HEK293 (cell line): ENCODE data around the gene SHOC2.

Experiments used
- GFI1B ChIP-seq: fragments of 450-650 bp; formaldehyde crosslinking; IDR thresholded peaks from 2 replicates; pipeline ENCODE4 v1.5.1; 2016; ENCODE audit warnings: missing biosample characterization, missing genetic modification characterization
- GLIS1 ChIP-seq: fragments of 450-650 bp; formaldehyde crosslinking; IDR thresholded peaks from 2 replicates; pipeline ENCODE4 v1.5.1; 2016; ENCODE audit warnings: missing biosample characterization, missing genetic modification characterization
- GLIS2 ChIP-seq: fragments of 450-650 bp; formaldehyde crosslinking; IDR thresholded peaks from 2 replicates; pipeline ENCODE4 v1.5.1; 2016; ENCODE audit warnings: missing biosample characterization, missing genetic modification characterization
- MEIS1 ChIP-seq: sonication (generic); formaldehyde crosslinking; IDR thresholded peaks from 2 replicates; pipeline ENCODE4 v1.8.1; 2022; ENCODE audit warnings: missing genetic modification reagents, mild to moderate bottlenecking, borderline replicate concordance
- MZF1 ChIP-seq: fragments of 450-650 bp; formaldehyde crosslinking; IDR thresholded peaks from 2 replicates; pipeline ENCODE4 v1.5.1; 2017; ENCODE audit warnings: missing biosample characterization, missing genetic modification characterization, borderline replicate concordance
- SCRT1 ChIP-seq: fragments of 450-650 bp; formaldehyde crosslinking; IDR thresholded peaks from 2 replicates; pipeline ENCODE4 v1.5.1; 2016; ENCODE audit warnings: missing biosample characterization, missing genetic modification characterization, borderline replicate concordance
- SP2 ChIP-seq: fragments of 450-650 bp; formaldehyde crosslinking; IDR thresholded peaks from 2 replicates; pipeline ENCODE4 v1.5.1; 2016; ENCODE audit warnings: missing biosample characterization, missing genetic modification characterization
- ZBTB1 ChIP-seq: fragments of 450-650 bp; formaldehyde crosslinking; IDR thresholded peaks from 2 replicates; pipeline ENCODE4 v1.5.1; 2016; ENCODE audit warnings: missing biosample characterization, missing genetic modification characterization
- ZBTB20 ChIP-seq: fragments of 450-650 bp; formaldehyde crosslinking; IDR thresholded peaks from 2 replicates; pipeline ENCODE4 v1.5.1; 2016; ENCODE audit warnings: missing biosample characterization, missing genetic modification characterization
- ZBTB8A ChIP-seq: fragments of 450-650 bp; formaldehyde crosslinking; IDR thresholded peaks from 2 replicates; pipeline ENCODE4 v1.5.1; 2016; ENCODE audit warnings: missing biosample characterization, missing genetic modification characterization
- ZFHX2 ChIP-seq: fragments of 450-650 bp; formaldehyde crosslinking; conservative IDR thresholded peaks from 2 replicates; pipeline ENCODE4 v1.5.1; 2016; ENCODE audit warnings: missing biosample characterization, missing genetic modification characterization
- ZFP69B ChIP-seq: fragments of 450-650 bp; formaldehyde crosslinking; IDR thresholded peaks from 2 replicates; pipeline ENCODE4 v1.5.1; 2016; ENCODE audit warnings: missing biosample characterization, missing genetic modification characterization
- ZNF112 ChIP-seq: fragments of 450-650 bp; formaldehyde crosslinking; IDR thresholded peaks from 2 replicates; pipeline ENCODE4 v1.5.0; 2017; ENCODE audit warnings: missing biosample characterization, missing genetic modification characterization
- ZNF146 ChIP-seq: fragments of 450-650 bp; formaldehyde crosslinking; IDR thresholded peaks from 2 replicates; pipeline ENCODE4 v1.5.1; 2016; ENCODE audit warnings: missing biosample characterization, missing genetic modification characterization
- ZNF16 ChIP-seq: fragments of 450-650 bp; formaldehyde crosslinking; IDR thresholded peaks from 2 replicates; pipeline ENCODE4 v1.5.1; 2016; ENCODE audit warnings: low read depth, missing biosample characterization, missing genetic modification characterization
- ZNF184 ChIP-seq: fragments of 450-650 bp; IDR thresholded peaks from 2 replicates; pipeline ENCODE4 v1.5.1; 2018; ENCODE audit warnings: missing biosample characterization, mild to moderate bottlenecking, missing genetic modification characterization
- ZNF214 ChIP-seq: fragments of 450-650 bp; formaldehyde crosslinking; IDR thresholded peaks from 2 replicates; pipeline ENCODE4 v1.5.1; 2017; ENCODE audit warnings: missing biosample characterization, mild to moderate bottlenecking, missing genetic modification characterization, borderline replicate concordance
- ZNF48 ChIP-seq: fragments of 450-650 bp; formaldehyde crosslinking; IDR thresholded peaks from 2 replicates; pipeline ENCODE4 v1.5.1; 2016; ENCODE audit warnings: missing biosample characterization, missing genetic modification characterization
- ZNF501 ChIP-seq: fragments of 450-650 bp; formaldehyde crosslinking; IDR thresholded peaks from 2 replicates; pipeline ENCODE4 v1.5.1; 2016; ENCODE audit warnings: missing biosample characterization, missing genetic modification characterization
- ZNF610 ChIP-seq: fragments of 450-650 bp; formaldehyde crosslinking; IDR thresholded peaks from 2 replicates; pipeline ENCODE4 v1.5.1; 2016; ENCODE audit warnings: missing biosample characterization, missing genetic modification characterization, borderline replicate concordance
- ZNF664 ChIP-seq: fragments of 450-650 bp; formaldehyde crosslinking; IDR thresholded peaks from 2 replicates; pipeline ENCODE4 v1.5.1; 2016; ENCODE audit warnings: missing biosample characterization, missing genetic modification characterization
- ZNF707 ChIP-seq: fragments of 450-650 bp; formaldehyde crosslinking; IDR thresholded peaks from 2 replicates; pipeline ENCODE4 v1.5.1; 2016; ENCODE audit warnings: missing biosample characterization, missing genetic modification characterization
- ZNF76 ChIP-seq: fragments of 450-650 bp; formaldehyde crosslinking; IDR thresholded peaks from 2 replicates; pipeline ENCODE4; 2016; ENCODE audit warnings: low read depth, missing biosample characterization, missing genetic modification characterization, borderline replicate concordance
- ZSCAN16 ChIP-seq: fragments of 450-650 bp; formaldehyde crosslinking; IDR thresholded peaks from 2 replicates; pipeline ENCODE4 v1.5.1; 2016; ENCODE audit warnings: missing biosample characterization, missing genetic modification characterization
- ZSCAN30 ChIP-seq: fragments of 450-650 bp; IDR thresholded peaks from 2 replicates; pipeline ENCODE4 v1.5.1; 2018; ENCODE audit warnings: missing biosample characterization, mild to moderate bottlenecking, missing genetic modification characterization, moderate library complexity
- TF ChIP-seq, protein P1 (sequence below): fragments of 450-650 bp; formaldehyde crosslinking; IDR thresholded peaks from 2 replicates; pipeline ENCODE4 v1.5.1; 2016; ENCODE audit warnings: missing biosample characterization, missing genetic modification characterization
- TF ChIP-seq, protein P2 (sequence below): fragments of 450-650 bp; formaldehyde crosslinking; IDR thresholded peaks from 2 replicates; pipeline ENCODE4 v1.5.1; 2017; ENCODE audit warnings: missing biosample characterization, missing genetic modification characterization
- TF ChIP-seq, protein P3 (sequence below): fragments of 450-650 bp; formaldehyde crosslinking; IDR thresholded peaks from 2 replicates; pipeline ENCODE4 v1.5.1; 2016; ENCODE audit warnings: missing biosample characterization, missing genetic modification characterization, borderline replicate concordance
- TF ChIP-seq, protein P4 (sequence below): fragments of 450-650 bp; formaldehyde crosslinking; IDR thresholded peaks from 2 replicates; pipeline ENCODE4 v1.5.1; 2016; ENCODE audit warnings: missing biosample characterization, missing genetic modification characterization

SHOC2 gene

DNA sequence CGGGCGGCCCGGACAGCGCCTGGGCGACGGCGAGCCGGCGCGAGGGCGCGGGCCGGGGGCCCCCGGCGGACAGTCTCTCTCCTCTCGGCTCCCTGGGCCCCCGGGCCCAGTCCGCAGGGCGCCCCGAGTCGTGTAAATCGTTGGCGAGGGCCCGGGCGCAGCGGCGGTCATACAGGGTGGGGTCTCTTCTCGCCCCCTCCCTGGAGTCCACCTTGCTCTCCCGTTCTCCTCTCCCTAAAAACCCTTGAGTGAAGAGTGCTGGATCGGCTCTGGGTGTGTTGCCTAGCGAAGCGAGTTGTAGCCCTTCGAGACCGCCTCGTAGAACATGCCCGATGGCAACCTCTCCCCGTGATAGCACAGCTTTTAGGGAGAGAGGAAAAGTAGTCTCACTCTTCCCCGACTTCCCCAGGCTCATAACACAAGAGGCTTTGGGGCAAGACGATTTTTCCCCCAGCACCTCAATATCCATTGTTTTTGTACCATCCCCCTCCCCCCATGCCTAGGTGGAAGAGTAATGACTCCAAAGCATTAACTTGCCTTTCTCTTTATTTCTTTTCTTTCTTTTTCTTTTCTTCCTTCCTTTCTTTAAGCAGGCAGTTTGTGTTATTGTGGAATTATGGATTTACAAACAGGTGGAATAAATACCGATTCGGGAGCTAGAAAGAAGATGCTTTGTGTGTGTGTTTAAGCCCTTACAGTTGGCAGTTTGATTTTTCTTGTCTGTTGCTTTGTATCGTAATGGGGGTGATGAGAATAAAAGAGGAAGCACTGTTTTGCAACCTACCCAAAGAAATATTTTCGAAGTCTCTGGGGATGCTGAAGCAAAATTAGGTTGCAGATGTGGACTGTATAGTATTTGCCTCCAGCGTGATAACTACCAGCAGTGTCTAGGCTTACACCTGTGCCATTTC lies 822 bp downstream of the SHOC2 start (continued):
- TF ChIP-seq ZNF501 (tag by site-specific recombination) (peak; percentile 47; the same call in 1 of the 2 replicates), ZSCAN16 (tag by site-specific recombination) (no peak), ZNF16 (no peak), ZFP69B (no peak), GLIS1 (tag by site-specific recombination) (no peak), ZNF48 (tag by site-specific recombination) (no peak), GFI1B (tag by site-specific recombination) (no peak), ZBTB8A (peak; percentile 86), ZBTB1 (tag by site-specific recombination) (no peak), GLIS2 (tag by site-specific recombination) (peak; percentile 41; the same call in 1 of the 2 replicates), SCRT1 (tag by site-specific recombination) (peak; percentile 61; the same call in 1 of the 2 replicates), ZBTB20 (tag by site-specific recombination) (peak; percentile 88), ZNF112 (tag by site-specific recombination) (no peak), ZNF214 (tag by site-specific recombination) (no peak), ZFHX2 (no peak), ZNF184 (tag by site-specific recombination) (0 out of 2 replicates have a peak, but pooled peaks have one; percentile 16), ZNF146 (tag by site-specific recombination) (no peak), ZNF664 (no peak), ZSCAN30 (no peak), SP2 (no peak), MEIS1 (CRISPR knock-in tag) (no peak), MZF1 (tag by site-specific recombination) (0 out of 2 replicates have a peak, but pooled peaks have one; percentile 29), ZNF76 (tag by site-specific recombination) (peak; percentile 39; the same call in 1 of the 2 replicates), ZNF610 (tag by site-specific recombination) (no peak), ZNF707 (no peak)
- TF ChIP-seq, protein P1, sequence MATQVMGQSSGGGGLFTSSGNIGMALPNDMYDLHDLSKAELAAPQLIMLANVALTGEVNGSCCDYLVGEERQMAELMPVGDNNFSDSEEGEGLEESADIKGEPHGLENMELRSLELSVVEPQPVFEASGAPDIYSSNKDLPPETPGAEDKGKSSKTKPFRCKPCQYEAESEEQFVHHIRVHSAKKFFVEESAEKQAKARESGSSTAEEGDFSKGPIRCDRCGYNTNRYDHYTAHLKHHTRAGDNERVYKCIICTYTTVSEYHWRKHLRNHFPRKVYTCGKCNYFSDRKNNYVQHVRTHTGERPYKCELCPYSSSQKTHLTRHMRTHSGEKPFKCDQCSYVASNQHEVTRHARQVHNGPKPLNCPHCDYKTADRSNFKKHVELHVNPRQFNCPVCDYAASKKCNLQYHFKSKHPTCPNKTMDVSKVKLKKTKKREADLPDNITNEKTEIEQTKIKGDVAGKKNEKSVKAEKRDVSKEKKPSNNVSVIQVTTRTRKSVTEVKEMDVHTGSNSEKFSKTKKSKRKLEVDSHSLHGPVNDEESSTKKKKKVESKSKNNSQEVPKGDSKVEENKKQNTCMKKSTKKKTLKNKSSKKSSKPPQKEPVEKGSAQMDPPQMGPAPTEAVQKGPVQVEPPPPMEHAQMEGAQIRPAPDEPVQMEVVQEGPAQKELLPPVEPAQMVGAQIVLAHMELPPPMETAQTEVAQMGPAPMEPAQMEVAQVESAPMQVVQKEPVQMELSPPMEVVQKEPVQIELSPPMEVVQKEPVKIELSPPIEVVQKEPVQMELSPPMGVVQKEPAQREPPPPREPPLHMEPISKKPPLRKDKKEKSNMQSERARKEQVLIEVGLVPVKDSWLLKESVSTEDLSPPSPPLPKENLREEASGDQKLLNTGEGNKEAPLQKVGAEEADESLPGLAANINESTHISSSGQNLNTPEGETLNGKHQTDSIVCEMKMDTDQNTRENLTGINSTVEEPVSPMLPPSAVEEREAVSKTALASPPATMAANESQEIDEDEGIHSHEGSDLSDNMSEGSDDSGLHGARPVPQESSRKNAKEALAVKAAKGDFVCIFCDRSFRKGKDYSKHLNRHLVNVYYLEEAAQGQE (tag by site-specific recombination): peak; percentile 41; the same call in 1 of the 2 replicates
- TF ChIP-seq, protein P2, sequence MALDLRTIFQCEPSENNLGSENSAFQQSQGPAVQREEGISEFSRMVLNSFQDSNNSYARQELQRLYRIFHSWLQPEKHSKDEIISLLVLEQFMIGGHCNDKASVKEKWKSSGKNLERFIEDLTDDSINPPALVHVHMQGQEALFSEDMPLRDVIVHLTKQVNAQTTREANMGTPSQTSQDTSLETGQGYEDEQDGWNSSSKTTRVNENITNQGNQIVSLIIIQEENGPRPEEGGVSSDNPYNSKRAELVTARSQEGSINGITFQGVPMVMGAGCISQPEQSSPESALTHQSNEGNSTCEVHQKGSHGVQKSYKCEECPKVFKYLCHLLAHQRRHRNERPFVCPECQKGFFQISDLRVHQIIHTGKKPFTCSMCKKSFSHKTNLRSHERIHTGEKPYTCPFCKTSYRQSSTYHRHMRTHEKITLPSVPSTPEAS (tag by site-specific recombination): no peak
- TF ChIP-seq, protein P3, sequence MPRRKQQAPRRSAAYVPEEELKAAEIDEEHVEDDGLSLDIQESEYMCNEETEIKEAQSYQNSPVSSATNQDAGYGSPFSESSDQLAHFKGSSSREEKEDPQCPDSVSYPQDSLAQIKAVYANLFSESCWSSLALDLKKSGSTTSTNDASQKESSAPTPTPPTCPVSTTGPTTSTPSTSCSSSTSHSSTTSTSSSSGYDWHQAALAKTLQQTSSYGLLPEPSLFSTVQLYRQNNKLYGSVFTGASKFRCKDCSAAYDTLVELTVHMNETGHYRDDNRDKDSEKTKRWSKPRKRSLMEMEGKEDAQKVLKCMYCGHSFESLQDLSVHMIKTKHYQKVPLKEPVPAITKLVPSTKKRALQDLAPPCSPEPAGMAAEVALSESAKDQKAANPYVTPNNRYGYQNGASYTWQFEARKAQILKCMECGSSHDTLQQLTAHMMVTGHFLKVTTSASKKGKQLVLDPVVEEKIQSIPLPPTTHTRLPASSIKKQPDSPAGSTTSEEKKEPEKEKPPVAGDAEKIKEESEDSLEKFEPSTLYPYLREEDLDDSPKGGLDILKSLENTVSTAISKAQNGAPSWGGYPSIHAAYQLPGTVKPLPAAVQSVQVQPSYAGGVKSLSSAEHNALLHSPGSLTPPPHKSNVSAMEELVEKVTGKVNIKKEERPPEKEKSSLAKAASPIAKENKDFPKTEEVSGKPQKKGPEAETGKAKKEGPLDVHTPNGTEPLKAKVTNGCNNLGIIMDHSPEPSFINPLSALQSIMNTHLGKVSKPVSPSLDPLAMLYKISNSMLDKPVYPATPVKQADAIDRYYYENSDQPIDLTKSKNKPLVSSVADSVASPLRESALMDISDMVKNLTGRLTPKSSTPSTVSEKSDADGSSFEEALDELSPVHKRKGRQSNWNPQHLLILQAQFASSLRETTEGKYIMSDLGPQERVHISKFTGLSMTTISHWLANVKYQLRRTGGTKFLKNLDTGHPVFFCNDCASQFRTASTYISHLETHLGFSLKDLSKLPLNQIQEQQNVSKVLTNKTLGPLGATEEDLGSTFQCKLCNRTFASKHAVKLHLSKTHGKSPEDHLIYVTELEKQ (tag by site-specific recombination): no peak
- TF ChIP-seq, protein P4, sequence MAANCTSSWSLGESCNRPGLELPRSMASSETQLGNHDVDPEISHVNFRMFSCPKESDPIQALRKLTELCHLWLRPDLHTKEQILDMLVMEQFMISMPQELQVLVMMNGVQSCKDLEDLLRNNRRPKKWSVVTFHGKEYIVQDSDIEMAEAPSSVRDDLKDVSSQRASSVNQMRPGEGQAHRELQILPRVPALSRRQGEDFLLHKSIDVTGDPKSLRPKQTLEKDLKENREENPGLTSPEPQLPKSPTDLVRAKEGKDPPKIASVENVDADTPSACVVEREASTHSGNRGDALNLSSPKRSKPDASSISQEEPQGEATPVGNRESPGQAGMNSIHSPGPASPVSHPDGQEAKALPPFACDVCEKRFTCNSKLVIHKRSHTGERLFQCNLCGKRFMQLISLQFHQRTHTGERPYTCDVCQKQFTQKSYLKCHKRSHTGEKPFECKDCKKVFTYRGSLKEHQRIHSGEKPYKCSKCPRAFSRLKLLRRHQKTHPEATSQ: no peak
